GM12878 (cell line): ENCODE measurements around the gene H2AZ2.

Experiments
- MYB ChIP-seq: fragments of 150-350 bp; IDR thresholded peaks from 2 replicates; pipeline ENCODE4 v1.6.1; 2014; ENCODE audit warnings: mild to moderate bottlenecking, low read depth, low read length, borderline replicate concordance
- ZBTB33 ChIP-seq: fragments of 450-650 bp; IDR thresholded peaks from 2 replicates; pipeline ENCODE4 v1.6.1; 2017; ENCODE audit warnings: mild to moderate bottlenecking

GRCh38 chr7:44798649-44799305, 49.1 kb downstream of the H2AZ2 start:
- TF ChIP-seq ZBTB33 (no peak), MYB (no peak)
